ENCODE results near the gene RANBP10.

Gene RANBP10

GRCh38 chr16:67675999-67676398, 130.4 kb downstream of the RANBP10 start:
- H3K4me3 ChIP-seq (ENCODE audit: low read length, poor library complexity, severe bottlenecking): no peak overlapping the region
- H3K9ac ChIP-seq (ENCODE audit: low read depth, low read length, poor library complexity, severe bottlenecking): no peak overlapping the region
- no peaks in the 10 kb centered on the region for H3K9me3 ChIP-seq (ENCODE audit: insufficient read depth, low read depth, low read length)
- H3K4me2 ChIP-seq (ENCODE audit: low read depth, low read length, poor library complexity, severe bottlenecking): no peak overlapping the region
- H2AFZ ChIP-seq (ENCODE audit: low read length): no peak overlapping the region
- TF ChIP-seq EZH2phosphoT487 (IDR thresholded peaks at IDR 0.05; ENCODE audit: borderline replicate concordance): no peak
- TF ChIP-seq CTCF (conservative IDR thresholded peaks at IDR 0.05; ENCODE audit: low read length): no peak
- H3K79me2 ChIP-seq (ENCODE audit: insufficient read depth, low read length): no peaks in the 10 kb centered on the region
- no peaks in the 10 kb centered on the region for H3F3A ChIP-seq (ENCODE audit: low read depth)
- H3K27me3 ChIP-seq (ENCODE audit: insufficient read depth, low read length, poor library complexity, severe bottlenecking): no peaks in the 10 kb centered on the region
- H3K36me3 ChIP-seq (ENCODE audit: insufficient read depth, low read length): peaks cover 3% of the 10 kb centered on the region; the same call in 1 of the 2 replicates
- H4K20me1 ChIP-seq (ENCODE audit: insufficient read depth, low read length, poor library complexity, severe bottlenecking): no peaks in the 10 kb centered on the region
- H3K9me2 ChIP-seq (replicated peaks; ENCODE audit: low read depth, low read length): no peaks in the 10 kb centered on the region
- H3K4me1 ChIP-seq (ENCODE audit: insufficient read depth, low read length, poor library complexity, severe bottlenecking): no peaks in the 10 kb centered on the region

GRCh38 chr16:67675579-67675935, 130.8 kb downstream of the RANBP10 start:
- Histone ChIP-seq H3K36me3 (ENCODE audit: insufficient read depth, low read length) (no peaks in the 10 kb centered on the region; the same call in 1 of the 2 replicates), H3K4me2 (ENCODE audit: low read depth, low read length, poor library complexity, severe bottlenecking) (no peak overlapping the region), H3K79me2 (ENCODE audit: insufficient read depth, low read length) (no peaks in the 10 kb centered on the region), H3K9ac (ENCODE audit: low read depth, low read length, poor library complexity, severe bottlenecking) (no peak overlapping the region), H2AFZ (ENCODE audit: low read length) (no peak overlapping the region), H3F3A (ENCODE audit: low read depth) (no peaks in the 10 kb centered on the region), H3K4me1 (ENCODE audit: insufficient read depth, low read length, poor library complexity, severe bottlenecking) (no peaks in the 10 kb centered on the region), H3K27me3 (ENCODE audit: insufficient read depth, low read length, poor library complexity, severe bottlenecking) (no peaks in the 10 kb centered on the region), H3K9me2 (replicated peaks; ENCODE audit: low read depth, low read length) (no peaks in the 10 kb centered on the region), H3K4me3 (ENCODE audit: low read length, poor library complexity, severe bottlenecking) (no peak overlapping the region), H3K9me3 (ENCODE audit: insufficient read depth, low read depth, low read length) (no peaks in the 10 kb centered on the region), H4K20me1 (ENCODE audit: insufficient read depth, low read length, poor library complexity, severe bottlenecking) (no peaks in the 10 kb centered on the region)
- no peak for TF ChIP-seq EZH2phosphoT487 (IDR thresholded peaks at IDR 0.05; ENCODE audit: borderline replicate concordance)
- no peak for TF ChIP-seq CTCF (conservative IDR thresholded peaks at IDR 0.05; ENCODE audit: low read length)

GRCh38 chr16:67674851-67675578, 131.3 kb downstream of the RANBP10 start:
- H3K9me3 ChIP-seq (ENCODE audit: insufficient read depth, low read depth, low read length): no peaks in the 10 kb centered on the region
- H3K79me2 ChIP-seq (ENCODE audit: insufficient read depth, low read length): no peaks in the 10 kb centered on the region
- no peaks in the 10 kb centered on the region; the same call in 1 of the 2 replicates for H3K36me3 ChIP-seq (ENCODE audit: insufficient read depth, low read length)
- no peak for TF ChIP-seq EZH2phosphoT487 (IDR thresholded peaks at IDR 0.05; ENCODE audit: borderline replicate concordance)
- no peak for TF ChIP-seq CTCF (conservative IDR thresholded peaks at IDR 0.05; ENCODE audit: low read length)
- no peaks in the 10 kb centered on the region for H3K27me3 ChIP-seq (ENCODE audit: insufficient read depth, low read length, poor library complexity, severe bottlenecking)
- H3K4me2 ChIP-seq (ENCODE audit: low read depth, low read length, poor library complexity, severe bottlenecking): no peak overlapping the region
- no peak overlapping the region for H2AFZ ChIP-seq (ENCODE audit: low read length)
- H3K9me2 ChIP-seq (replicated peaks; ENCODE audit: low read depth, low read length): no peaks in the 10 kb centered on the region
- no peaks in the 10 kb centered on the region for H4K20me1 ChIP-seq (ENCODE audit: insufficient read depth, low read length, poor library complexity, severe bottlenecking)
- no peak overlapping the region for H3K9ac ChIP-seq (ENCODE audit: low read depth, low read length, poor library complexity, severe bottlenecking)
- H3K4me1 ChIP-seq (ENCODE audit: insufficient read depth, low read length, poor library complexity, severe bottlenecking): no peaks in the 10 kb centered on the region
- no peak overlapping the region for H3K4me3 ChIP-seq (ENCODE audit: low read length, poor library complexity, severe bottlenecking)
- H3F3A ChIP-seq (ENCODE audit: low read depth): no peaks in the 10 kb centered on the region

Data from Loucy (cell line).